CD14-positive monocyte (primary cell): ENCODE results near the gene CNTLN. TPM values are rescaled to one million over a fixed set of nuclear protein-coding genes. Genes with fewer than 3 reads are reported as not detected.

Experiments
- DNase-seq, 3 donors: peaks; one replicate each; pipeline ENCODE4 v3.0.0-alpha.2; 2011 to 2022
- H2AFZ ChIP-seq: 2 replicates; pipeline ENCODE4 v1.6.0; 2012; ENCODE audit warnings: mild to moderate bottlenecking, low read depth, low read length, inconsistent platforms; ENCODE audit not compliant: insufficient read depth, poor library complexity, severe bottlenecking
- H3K27ac ChIP-seq, 2 donors: 1 replicate in 1 of 2; 2 replicates in 1 of 2; pipeline ENCODE4 v1.5.1; 2012 to 2013; ENCODE audit warnings: low read length in 2 of 2, control low read depth in 1 of 2, inconsistent platforms in 1 of 2, low read depth in 1 of 2, mild to moderate bottlenecking in 1 of 2
- H3K27me3 ChIP-seq, 2 donors: one replicate each; pipeline versions ENCODE4 v1.6.0 to v1.6.1; 2011 to 2013; ENCODE audit warnings: low read length in 2 of 2; ENCODE audit not compliant: control insufficient read depth in 2 of 2, insufficient read depth in 2 of 2
- H3K36me3 ChIP-seq, 2 donors: replicated peaks in 1 of 2; 1 replicate in 1 of 2; 2 replicates in 1 of 2; pipeline versions ENCODE4 v1.5.1 to v1.6.1; 2012 to 2013; ENCODE audit warnings: low read length in 2 of 2, control low read depth in 1 of 2, inconsistent platforms in 1 of 2, mild to moderate bottlenecking in 1 of 2; ENCODE audit not compliant: insufficient read depth in 2 of 2, control insufficient read depth in 1 of 2
- H3K4me1 ChIP-seq, 2 donors: 1 replicate in 1 of 2; 2 replicates in 1 of 2; pipeline versions ENCODE4 v1.5.1 to v1.6.1; 2012 to 2013; ENCODE audit warnings: low read length in 2 of 2, control low read depth in 1 of 2, inconsistent platforms in 1 of 2, mild to moderate bottlenecking in 1 of 2, moderate library complexity in 1 of 2; ENCODE audit not compliant: insufficient read depth in 2 of 2, control insufficient read depth in 1 of 2
- H3K4me2 ChIP-seq: replicated peaks from 2 replicates; pipeline ENCODE3; 2012; ENCODE audit warnings: low read length, moderate library complexity, mild to moderate bottlenecking; ENCODE audit not compliant: poor library complexity, severe bottlenecking; ENCODE audit errors: extremely low read depth
- H3K4me3 ChIP-seq, 3 experiments: fragments of 200-600 bp in 1 of 3; sonication (generic) in 1 of 3; replicated peaks in 1 of 3; 1 replicate in 2 of 3; 2 replicates in 1 of 3; pipeline ENCODE4 v1.5.1; 2011 to 2013; ENCODE audit warnings: low read length in 3 of 3, mild to moderate bottlenecking in 3 of 3, control low read depth in 2 of 3, low read depth in 2 of 3, inconsistent platforms in 1 of 3, moderate library complexity in 1 of 3
- H3K79me2 ChIP-seq: 2 replicates; pipeline ENCODE4 v1.6.0; 2012; ENCODE audit warnings: mild to moderate bottlenecking, control low read depth, inconsistent platforms, low read length, moderate library complexity; ENCODE audit not compliant: insufficient read depth
- H3K9ac ChIP-seq: 2 replicates; pipeline ENCODE4 v1.6.0; 2017; ENCODE audit warnings: low read length, mild to moderate bottlenecking; ENCODE audit not compliant: insufficient read depth, poor library complexity, severe bottlenecking
- H3K9me3 ChIP-seq, 2 donors: replicated peaks in 1 of 2; 1 replicate in 1 of 2; 2 replicates in 1 of 2; pipeline versions ENCODE4 v1.5.1 to v1.6.1; 2012 to 2013; ENCODE audit warnings: low read length in 2 of 2, control low read depth in 1 of 2; ENCODE audit not compliant: control insufficient read depth in 1 of 2, insufficient read depth in 1 of 2
- H4K20me1 ChIP-seq: 2 replicates; pipeline ENCODE4 v1.6.0; 2012; ENCODE audit warnings: mild to moderate bottlenecking, low read length, control low read depth, moderate library complexity; ENCODE audit not compliant: insufficient read depth
- H3K27ac Mint-ChIP-seq, 7 donors: one replicate each; pipeline ENCODE4 v1.8.0; 2020; ENCODE audit warnings: mild to moderate bottlenecking in 7 of 7, mixed read lengths in 7 of 7, moderate library complexity in 6 of 7, inconsistent platforms in 2 of 7
- H3K27me3 Mint-ChIP-seq, 3 donors: one replicate each; pipeline ENCODE4 v1.8.0; 2021 to 2022; ENCODE audit warnings: low read depth in 3 of 3, mild to moderate bottlenecking in 3 of 3, mixed read lengths in 3 of 3, moderate library complexity in 3 of 3, inconsistent platforms in 1 of 3
- H3K36me3 Mint-ChIP-seq, 2 donors: one replicate each; pipeline ENCODE4 v1.8.0; 2020; ENCODE audit warnings: mixed read lengths in 2 of 2, inconsistent platforms in 1 of 2, mild to moderate bottlenecking in 1 of 2
- H3K4me1 Mint-ChIP-seq: one replicate; pipeline ENCODE4 v1.8.0; 2020; ENCODE audit warnings: mild to moderate bottlenecking, mixed read lengths
- H3K4me3 Mint-ChIP-seq, 2 donors: one replicate each; pipeline ENCODE4 v1.8.0; 2020; ENCODE audit warnings: mild to moderate bottlenecking in 2 of 2, mixed read lengths in 2 of 2, moderate library complexity in 1 of 2
- H3K9me3 Mint-ChIP-seq, 7 donors: one replicate each; pipeline ENCODE4 v1.8.0; 2020 to 2022; ENCODE audit warnings: mixed read lengths in 7 of 7, mild to moderate bottlenecking in 6 of 7, moderate library complexity in 6 of 7, inconsistent platforms in 2 of 7
- CTCF ChIP-seq: fragments of 200-600 bp; IDR thresholded peaks from one replicate; pipeline ENCODE4 v1.8.0; 2022; ENCODE audit warnings: antibody characterized with exemption, mild to moderate bottlenecking
- WGBS: methylation state at CpG from one replicate; pipeline ENCODE4 v1.1.5; 2013; ENCODE audit warnings: missing lambda C conversion rate; ENCODE audit not compliant: insufficient coverage; 5-methylcytosine and 5-hydroxymethylcytosine counted together
- intact Hi-C, 2 donors: fragments of 100-400 bp; cut with micrococcal nuclease; formaldehyde crosslinking; loops; one replicate each; pipeline versions ENCODE4 v1.15.0 to v1.15.1; 2023
- polyA plus RNA-seq, 3 donors: library from polyadenylated mRNA; depleted of rRNA in 1 of 3; unstranded in 2 of 3; stranded (reverse) in 1 of 3; fragments of 300-500 nt in 2 of 3; fragments of >200 nt in 1 of 3; fragmentation: Illumina TruSeq in 2 of 3; gene quantifications; 1 replicate in 2 of 3; 2 replicates in 1 of 3; pipeline ENCODE4 v1.2.3, GENCODE V29; 2012 to 2021

CNTLN gene
- polyA plus RNA-seq, 3 donors: 2.2 to 5.6 (median 4.0) TPM

- no peak overlapping the region for H3K27ac ChIP-seq
- H3K4me3 ChIP-seq: no peak overlapping the region
- H2AFZ ChIP-seq: no peak overlapping the region
- Mint-ChIP-seq H3K36me3 (peaks cover 0 to 4% of the 10 kb centered on the region in 2 donors), H3K9me3 (peaks cover 0 to 6% (median 4%) of the 10 kb centered on the region in 7 donors), H3K4me3 (no peak overlapping the region), H3K4me1 (peaks cover 5% of the 10 kb centered on the region), H3K27me3 (no peaks in the 10 kb centered on the region), H3K27ac (no peak overlapping the region)
- H3K4me2 ChIP-seq: no peak overlapping the region
- H3K36me3 ChIP-seq: no peaks in the 10 kb centered on the region
- TF ChIP-seq CTCF: no peak
- peaks cover 13% of the 10 kb centered on the region for H3K79me2 ChIP-seq
- H3K27me3 ChIP-seq: no peaks in the 10 kb centered on the region
- no peaks in the 10 kb centered on the region for H3K4me1 ChIP-seq
- intact Hi-C loops: no loop called here
- H3K9me3 ChIP-seq: peaks cover 7 to 14% of the 10 kb centered on the region in 2 donors
- H3K9ac ChIP-seq: no peak overlapping the region
- no peaks in the 10 kb centered on the region for H4K20me1 ChIP-seq
- no peak for DNase-seq
These were observed 84.4 kb downstream of the CNTLN start for GRCh38 chr9:17219261-17219660.

DNA sequence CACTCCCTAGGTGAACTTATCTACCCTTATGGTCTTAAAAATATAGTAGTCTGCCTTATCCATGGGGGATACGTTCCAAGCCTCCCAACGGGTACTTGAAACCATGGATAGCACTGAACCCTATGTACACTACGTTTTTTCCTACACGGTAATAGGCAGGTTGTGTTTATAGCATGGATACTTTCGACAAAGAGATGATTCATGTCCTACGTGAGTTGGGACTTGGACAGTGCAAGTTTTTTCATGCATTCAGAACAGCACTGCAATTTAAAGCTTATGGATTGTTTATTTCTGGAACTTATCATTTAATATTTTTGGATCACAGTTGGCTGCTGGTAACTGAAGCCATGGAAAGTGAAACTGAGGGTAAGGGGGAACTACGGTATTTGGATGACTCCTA, 88.1 kb downstream of the CNTLN start:
- H3K27ac ChIP-seq: no peak overlapping the region
- WGBS: 100% methylated on average over 2 of the region's 7 CpGs
- TF ChIP-seq CTCF: no peak
- no peak overlapping the region for H2AFZ ChIP-seq
- no peak overlapping the region for H3K4me2 ChIP-seq
- peaks cover 0 to 3% of the 10 kb centered on the region in 2 donors for H3K36me3 ChIP-seq
- intact Hi-C loops: no loop called here
- H3K9me3 ChIP-seq: peaks cover 3 to 14% of the 10 kb centered on the region in 2 donors
- H3K4me3 Mint-ChIP-seq: no peak overlapping the region
- H3K4me1 Mint-ChIP-seq: no peaks in the 10 kb centered on the region
- H3K9me3 Mint-ChIP-seq: peaks cover 0 to 8% (median 0%) of the 10 kb centered on the region in 7 donors
- H4K20me1 ChIP-seq: no peaks in the 10 kb centered on the region
- no peak overlapping the region for H3K27ac Mint-ChIP-seq
- H3K27me3 Mint-ChIP-seq: no peaks in the 10 kb centered on the region
- no peaks in the 10 kb centered on the region for H3K27me3 ChIP-seq
- no peak for DNase-seq
- no peak overlapping the region for H3K9ac ChIP-seq
- H3K79me2 ChIP-seq: no peaks in the 10 kb centered on the region
- no peaks in the 10 kb centered on the region for H3K4me1 ChIP-seq
- H3K36me3 Mint-ChIP-seq: peaks cover 4 to 9% of the 10 kb centered on the region in 2 donors
- no peak overlapping the region for H3K4me3 ChIP-seq
